ENCODE data around the gene KMT2B.

KMT2B gene

DNA sequence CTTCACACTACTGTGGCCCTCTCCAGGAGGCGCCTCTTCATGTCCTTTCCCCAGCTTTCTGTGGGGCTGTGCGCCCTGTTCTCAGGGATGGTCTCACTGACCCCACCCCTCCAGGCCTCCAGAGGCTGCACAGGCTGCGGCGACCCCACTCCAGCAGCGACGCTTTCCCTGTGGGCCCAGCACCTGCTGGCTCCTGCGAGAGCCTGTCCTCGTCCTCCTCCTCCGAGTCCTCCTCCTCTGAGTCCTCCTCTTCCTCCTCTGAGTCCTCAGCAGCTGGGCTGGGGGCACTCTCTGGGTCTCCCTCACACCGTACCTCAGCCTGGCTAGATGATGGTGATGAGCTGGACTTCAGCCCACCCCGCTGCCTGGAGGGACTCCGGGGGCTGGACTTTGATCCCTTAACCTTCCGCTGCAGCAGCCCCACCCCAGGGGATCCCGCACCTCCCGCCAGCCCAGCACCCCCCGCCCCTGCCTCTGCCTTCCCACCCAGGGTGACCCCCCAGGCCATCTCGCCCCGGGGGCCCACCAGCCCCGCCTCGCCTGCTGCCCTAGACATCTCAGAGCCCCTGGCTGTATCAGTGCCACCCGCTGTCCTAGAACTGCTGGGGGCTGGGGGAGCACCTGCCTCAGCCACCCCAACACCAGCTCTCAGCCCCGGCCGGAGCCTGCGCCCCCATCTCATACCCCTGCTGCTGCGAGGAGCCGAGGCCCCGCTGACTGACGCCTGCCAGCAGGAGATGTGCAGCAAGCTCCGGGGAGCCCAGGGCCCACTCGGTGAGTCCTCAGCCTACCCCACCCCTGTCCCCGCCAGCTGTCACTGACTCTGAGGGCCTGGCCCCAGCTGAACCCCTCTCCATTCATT is 68.7 kb downstream of the KMT2B start:
- no peak overlapping the region for H2AK5ac ChIP-seq (ENCODE audit: low read length, severe bottlenecking)
- no peak overlapping the region for H3K4me3 ChIP-seq (ENCODE audit: insufficient read depth in 1 of 2, low read depth in 1 of 2, low read length in 2 of 2)
- no peak overlapping the region for H3K9ac ChIP-seq (ENCODE audit: low read length)
- H3K27ac ChIP-seq (ENCODE audit: low read length, poor library complexity, severe bottlenecking), result no peak overlapping the region
- H2BK5ac ChIP-seq (ENCODE audit: low read depth, low read length, poor library complexity, severe bottlenecking), result no peak overlapping the region
- H3K23ac ChIP-seq (ENCODE audit: low read length in 2 of 2), result no peak overlapping the region
- 98% methylated on average over 27 of the region's 31 CpGs for WGBS
- no peak for DNase-seq
- no peak overlapping the region for H2BK12ac ChIP-seq (ENCODE audit: low read length in 2 of 2)
- no peak overlapping the region for H3K18ac ChIP-seq (ENCODE audit: low read depth in 1 of 2, low read length in 2 of 2)
- no peak overlapping the region for H4K91ac ChIP-seq (ENCODE audit: low read length)
- H3K4ac ChIP-seq (ENCODE audit: low read depth in 1 of 2, low read length in 2 of 2), result no peak overlapping the region
- H3K79me1 ChIP-seq (replicated peaks; ENCODE audit: low read length, poor library complexity, severe bottlenecking), result peaks cover 2% of the 10 kb centered on the region
- H4K8ac ChIP-seq (ENCODE audit: low read length), result no peak overlapping the region
- H2AFZ ChIP-seq (ENCODE audit: low read depth, low read length), result no peak overlapping the region
- H2BK120ac ChIP-seq (ENCODE audit: low read depth, low read length), result no peak overlapping the region
- H3K4me1 ChIP-seq (ENCODE audit: control insufficient read depth, insufficient read depth, low read depth, low read length), result peaks cover 16% of the 10 kb centered on the region
- H2BK15ac ChIP-seq (ENCODE audit: low read depth, poor library complexity, severe bottlenecking), result no peak overlapping the region
- no peaks in the 10 kb centered on the region for H3K27me3 ChIP-seq (ENCODE audit: control insufficient read depth in 1 of 2, insufficient read depth in 1 of 2, low read length in 2 of 2)
- no peak overlapping the region for H3K14ac ChIP-seq (ENCODE audit: low read length in 2 of 2)
- peaks cover 8 to 56% of the 10 kb centered on the region in 2 experiments for H3K36me3 ChIP-seq (ENCODE audit: control insufficient read depth in 1 of 2, insufficient read depth in 2 of 2, low read depth in 1 of 2, low read length in 2 of 2)
- no peaks in the 10 kb centered on the region for H3K9me3 ChIP-seq (ENCODE audit: control insufficient read depth, low read length)
- H3K4me2 ChIP-seq (ENCODE audit: low read length, poor library complexity, severe bottlenecking), result no peak overlapping the region

DNA sequence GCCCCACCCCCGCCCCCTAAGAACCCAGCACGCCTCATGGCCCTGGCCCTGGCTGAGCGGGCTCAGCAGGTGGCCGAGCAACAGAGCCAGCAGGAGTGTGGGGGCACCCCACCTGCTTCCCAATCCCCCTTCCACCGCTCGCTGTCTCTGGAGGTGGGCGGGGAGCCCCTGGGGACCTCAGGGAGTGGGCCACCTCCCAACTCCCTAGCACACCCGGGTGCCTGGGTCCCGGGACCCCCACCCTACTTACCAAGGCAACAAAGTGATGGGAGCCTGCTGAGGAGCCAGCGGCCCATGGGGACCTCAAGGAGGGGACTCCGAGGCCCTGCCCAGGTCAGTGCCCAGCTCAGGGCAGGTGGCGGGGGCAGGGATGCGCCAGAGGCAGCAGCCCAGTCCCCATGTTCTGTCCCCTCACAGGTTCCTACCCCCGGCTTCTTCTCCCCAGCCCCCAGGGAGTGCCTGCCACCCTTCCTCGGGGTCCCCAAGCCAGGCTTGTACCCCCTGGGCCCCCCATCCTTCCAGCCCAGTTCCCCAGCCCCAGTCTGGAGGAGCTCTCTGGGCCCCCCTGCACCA is 69.5 kb downstream of the KMT2B start:
- no peak overlapping the region for H3K18ac ChIP-seq (ENCODE audit: low read depth in 1 of 2, low read length in 2 of 2)
- H3K9me3 ChIP-seq (ENCODE audit: control insufficient read depth, low read length), result no peaks in the 10 kb centered on the region
- no peak overlapping the region for H2BK12ac ChIP-seq (ENCODE audit: low read length in 2 of 2)
- peaks cover 8 to 48% of the 10 kb centered on the region in 2 experiments for H3K36me3 ChIP-seq (ENCODE audit: control insufficient read depth in 1 of 2, insufficient read depth in 2 of 2, low read depth in 1 of 2, low read length in 2 of 2)
- H4K91ac ChIP-seq (ENCODE audit: low read length), result no peak overlapping the region
- DNase-seq, result no peak
- H3K4ac ChIP-seq (ENCODE audit: low read depth in 1 of 2, low read length in 2 of 2), result no peak overlapping the region
- no peak overlapping the region for H3K27ac ChIP-seq (ENCODE audit: low read length, poor library complexity, severe bottlenecking)
- H2BK15ac ChIP-seq (ENCODE audit: low read depth, poor library complexity, severe bottlenecking), result no peak overlapping the region
- no peak overlapping the region for H3K4me3 ChIP-seq (ENCODE audit: insufficient read depth in 1 of 2, low read depth in 1 of 2, low read length in 2 of 2)
- no peak overlapping the region for H4K8ac ChIP-seq (ENCODE audit: low read length)
- no peak overlapping the region for H2BK5ac ChIP-seq (ENCODE audit: low read depth, low read length, poor library complexity, severe bottlenecking)
- no peak overlapping the region for H3K14ac ChIP-seq (ENCODE audit: low read length in 2 of 2)
- H3K79me1 ChIP-seq (replicated peaks; ENCODE audit: low read length, poor library complexity, severe bottlenecking), result peaks cover 2% of the 10 kb centered on the region
- H2BK120ac ChIP-seq (ENCODE audit: low read depth, low read length), result no peak overlapping the region
- H2AK5ac ChIP-seq (ENCODE audit: low read length, severe bottlenecking), result no peak overlapping the region
- H3K27me3 ChIP-seq (ENCODE audit: control insufficient read depth in 1 of 2, insufficient read depth in 1 of 2, low read length in 2 of 2), result no peaks in the 10 kb centered on the region
- no peak overlapping the region for H2AFZ ChIP-seq (ENCODE audit: low read depth, low read length)
- no peak overlapping the region for H3K23ac ChIP-seq (ENCODE audit: low read length in 2 of 2)
- H3K4me2 ChIP-seq (ENCODE audit: low read length, poor library complexity, severe bottlenecking), result no peak overlapping the region
- H3K4me1 ChIP-seq (ENCODE audit: control insufficient read depth, insufficient read depth, low read depth, low read length), result peaks cover 16% of the 10 kb centered on the region
- no peak overlapping the region for H3K9ac ChIP-seq (ENCODE audit: low read length)
- 97% methylated on average over 15 of the region's 15 CpGs for WGBS

Measured in mesenchymal stem cell (in vitro differentiated cells and primary cell).